MG63 (cell line): ENCODE results near the gene LCN1. TPM values are rescaled to one million over a fixed set of nuclear protein-coding genes. Genes with fewer than 3 reads are reported as not detected.
A peak's percentile ranks its signal among the peaks of the same experiment; 100 is the strongest.

Experiments
- DNase-seq: peaks from one replicate; pipeline ENCODE4 v3.0.0-alpha.2; 2020
- H3K27me3 ChIP-seq: fragments of 250-450 bp; sonication (Bioruptor Pico); 2 replicates; pipeline ENCODE4 v1.5.1; 2020; ENCODE audit warnings: mild to moderate bottlenecking, moderate library complexity
- H3K36me3 ChIP-seq: fragments of 250-450 bp; sonication (Bioruptor Pico); 2 replicates; pipeline ENCODE4 v1.5.1; 2020; ENCODE audit warnings: mild to moderate bottlenecking, moderate library complexity
- H3K4me3 ChIP-seq: fragments of 250-450 bp; sonication (Bioruptor Pico); 2 replicates; pipeline ENCODE4 v1.5.1; 2020; ENCODE audit warnings: mild to moderate bottlenecking, moderate library complexity
- H3K9me3 ChIP-seq: fragments of 250-450 bp; sonication (Bioruptor Pico); 2 replicates; pipeline ENCODE4 v1.5.1; 2020; ENCODE audit warnings: mild to moderate bottlenecking, moderate library complexity
- total RNA-seq: library from RNA; depleted of rRNA; stranded (reverse); fragments of >200 nt; shearing (Covaris generic); gene quantifications from 2 replicates; pipeline ENCODE4 v1.2.3, GENCODE V29; 2014; ENCODE audit warnings: low replicate concordance

LCN1 gene
- total RNA-seq, 1 experiment from 2014 or later, result not detected

- Histone ChIP-seq H3K27me3 (no peaks in the 10 kb centered on the region), H3K9me3 (no peaks in the 10 kb centered on the region), H3K4me3 (peak within 1 kb of the TSS; percentile 84), H3K36me3 (peaks cover 34% of the 10 kb centered on the region)
- DNase-seq, result peak; percentile 89
Observed at GRCh38 chr9:135500525-135501260, 20.5 kb upstream of the LCN1 start, which contains the start of gene MRPS2. MRPS2 (plus strand) TSS chr9:135500682; CDS start chr9:135500711, 29 bp downstream.

DNA sequence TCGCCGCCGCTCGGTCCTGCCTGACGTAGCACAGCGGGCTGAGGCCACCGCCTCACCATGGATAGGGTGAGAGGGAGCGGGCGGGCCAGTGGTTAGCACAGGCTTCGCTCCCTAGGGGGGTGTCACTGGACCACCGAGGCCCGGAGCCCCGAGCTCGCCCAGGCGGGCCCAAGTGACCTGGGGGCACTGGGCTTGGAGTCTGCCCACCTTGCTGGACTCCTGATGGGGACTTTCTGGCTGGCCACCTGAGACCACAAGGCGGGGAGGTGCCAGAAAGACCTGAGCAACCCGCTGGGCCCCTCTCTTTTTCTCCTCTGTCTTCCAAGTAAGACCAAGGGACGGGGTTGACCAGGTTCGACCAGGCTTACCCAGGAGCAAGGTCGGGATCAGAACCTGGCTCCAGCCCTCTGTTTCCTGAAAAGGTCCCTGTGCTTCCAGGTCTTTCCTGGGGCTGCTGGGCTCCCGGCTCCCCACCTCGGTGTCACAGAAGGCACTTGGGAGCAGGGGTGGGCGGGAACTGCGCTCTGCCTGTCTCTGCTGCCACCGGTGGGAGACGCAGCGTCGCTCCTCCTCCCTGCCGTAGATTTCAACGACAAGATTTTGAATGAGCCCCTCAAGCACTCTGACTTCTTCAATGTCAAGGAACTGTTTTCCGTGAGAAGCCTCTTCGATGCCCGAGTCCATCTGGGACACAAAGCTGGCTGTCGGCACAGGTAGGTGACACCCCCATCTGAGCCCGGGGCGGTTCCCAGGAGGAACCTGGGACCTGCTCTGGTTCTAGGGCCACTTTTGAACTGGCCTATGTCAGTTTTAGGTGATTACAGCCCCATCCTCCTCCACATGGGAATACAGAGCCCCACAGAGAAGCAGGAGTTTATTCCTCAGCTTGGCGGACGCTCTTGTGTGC, 19.7 kb upstream of the LCN1 start:
- peaks cover 34% of the 10 kb centered on the region for H3K36me3 ChIP-seq
- DNase-seq, result no peak
- peak overlapping the region; percentile 84 for H3K4me3 ChIP-seq
- H3K27me3 ChIP-seq, result no peaks in the 10 kb centered on the region
- no peaks in the 10 kb centered on the region for H3K9me3 ChIP-seq

DNA sequence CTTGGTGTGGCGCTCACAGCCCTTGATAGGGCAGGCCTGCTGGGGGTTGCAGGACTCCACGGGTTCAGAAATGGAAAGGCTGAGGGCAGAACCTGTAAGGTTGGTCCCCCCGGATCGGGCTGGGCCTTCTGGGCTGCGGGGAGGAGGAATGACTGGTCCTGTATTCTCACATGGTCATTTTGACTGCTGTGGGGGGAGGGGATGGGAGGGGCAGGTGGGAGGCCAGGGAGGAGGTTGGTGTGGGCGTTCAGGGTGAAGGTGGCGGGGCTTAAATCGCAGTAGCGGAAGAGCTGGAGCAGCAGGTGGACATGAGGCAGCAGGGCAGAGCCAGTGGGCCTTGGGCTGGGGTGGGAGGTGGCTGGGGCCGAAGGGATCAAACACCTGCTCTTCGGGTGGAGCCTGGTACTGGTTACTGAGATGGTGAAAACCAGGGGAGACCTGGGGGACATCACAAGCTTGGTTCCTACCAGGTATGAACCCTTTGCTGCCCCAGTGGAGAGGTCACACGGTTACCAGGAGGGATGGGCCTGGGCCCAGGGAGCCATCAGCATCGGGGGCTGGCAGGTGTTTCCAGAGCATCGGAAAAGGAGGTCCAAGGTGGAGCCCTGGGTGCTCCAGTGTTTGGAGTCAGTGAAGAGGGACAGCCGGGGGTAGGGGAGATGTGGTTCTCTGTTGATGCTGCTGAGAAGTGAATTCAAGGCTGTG, 18.9 kb upstream of the LCN1 start:
- no peak for DNase-seq
- Histone ChIP-seq H3K36me3 (peaks cover 34% of the 10 kb centered on the region), H3K9me3 (no peaks in the 10 kb centered on the region), H3K4me3 (peak overlapping the region; percentile 84), H3K27me3 (no peaks in the 10 kb centered on the region)

- Histone ChIP-seq H3K36me3 (peaks cover 34% of the 10 kb centered on the region), H3K27me3 (no peaks in the 10 kb centered on the region), H3K4me3 (no peak overlapping the region), H3K9me3 (no peaks in the 10 kb centered on the region)
- DNase-seq, result no peak
Observed at GRCh38 chr9:135502873-135503321, 18.3 kb upstream of the LCN1 start.

DNA sequence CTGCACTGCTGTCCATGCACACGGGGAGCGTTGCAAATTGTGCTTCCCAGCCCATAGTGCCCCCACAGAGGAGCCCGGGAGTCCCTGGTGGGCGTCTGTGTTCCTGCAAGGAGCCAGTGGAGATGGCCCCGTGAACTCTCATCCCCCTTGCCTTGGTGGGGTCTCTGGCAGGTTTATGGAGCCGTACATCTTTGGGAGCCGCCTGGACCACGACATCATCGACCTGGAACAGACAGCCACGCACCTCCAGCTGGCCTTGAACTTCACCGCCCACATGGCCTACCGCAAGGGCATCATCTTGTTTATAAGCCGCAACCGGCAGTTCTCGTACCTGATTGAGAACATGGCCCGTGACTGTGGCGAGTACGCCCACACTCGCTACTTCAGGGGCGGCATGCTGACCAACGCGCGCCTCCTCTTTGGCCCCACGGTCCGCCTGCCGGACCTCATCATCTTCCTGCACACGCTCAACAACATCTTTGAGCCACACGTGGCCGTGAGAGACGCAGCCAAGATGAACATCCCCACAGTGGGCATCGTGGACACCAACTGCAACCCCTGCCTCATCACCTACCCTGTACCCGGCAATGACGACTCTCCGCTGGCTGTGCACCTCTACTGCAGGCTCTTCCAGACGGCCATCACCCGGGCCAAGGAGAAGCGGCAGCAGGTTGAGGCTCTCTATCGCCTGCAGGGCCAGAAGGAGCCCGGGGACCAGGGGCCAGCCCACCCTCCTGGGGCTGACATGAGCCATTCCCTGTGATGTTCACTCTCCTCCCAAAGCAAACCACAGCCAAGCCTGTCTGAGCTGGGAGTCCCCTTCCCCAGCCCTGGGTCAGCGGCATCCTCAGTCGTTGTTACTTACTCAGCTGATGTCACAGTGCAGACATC, 17.6 kb upstream of the LCN1 start:
- Histone ChIP-seq H3K4me3 (no peak overlapping the region), H3K9me3 (no peaks in the 10 kb centered on the region), H3K27me3 (no peaks in the 10 kb centered on the region), H3K36me3 (peaks cover 34% of the 10 kb centered on the region)
- no peak for DNase-seq

DNA sequence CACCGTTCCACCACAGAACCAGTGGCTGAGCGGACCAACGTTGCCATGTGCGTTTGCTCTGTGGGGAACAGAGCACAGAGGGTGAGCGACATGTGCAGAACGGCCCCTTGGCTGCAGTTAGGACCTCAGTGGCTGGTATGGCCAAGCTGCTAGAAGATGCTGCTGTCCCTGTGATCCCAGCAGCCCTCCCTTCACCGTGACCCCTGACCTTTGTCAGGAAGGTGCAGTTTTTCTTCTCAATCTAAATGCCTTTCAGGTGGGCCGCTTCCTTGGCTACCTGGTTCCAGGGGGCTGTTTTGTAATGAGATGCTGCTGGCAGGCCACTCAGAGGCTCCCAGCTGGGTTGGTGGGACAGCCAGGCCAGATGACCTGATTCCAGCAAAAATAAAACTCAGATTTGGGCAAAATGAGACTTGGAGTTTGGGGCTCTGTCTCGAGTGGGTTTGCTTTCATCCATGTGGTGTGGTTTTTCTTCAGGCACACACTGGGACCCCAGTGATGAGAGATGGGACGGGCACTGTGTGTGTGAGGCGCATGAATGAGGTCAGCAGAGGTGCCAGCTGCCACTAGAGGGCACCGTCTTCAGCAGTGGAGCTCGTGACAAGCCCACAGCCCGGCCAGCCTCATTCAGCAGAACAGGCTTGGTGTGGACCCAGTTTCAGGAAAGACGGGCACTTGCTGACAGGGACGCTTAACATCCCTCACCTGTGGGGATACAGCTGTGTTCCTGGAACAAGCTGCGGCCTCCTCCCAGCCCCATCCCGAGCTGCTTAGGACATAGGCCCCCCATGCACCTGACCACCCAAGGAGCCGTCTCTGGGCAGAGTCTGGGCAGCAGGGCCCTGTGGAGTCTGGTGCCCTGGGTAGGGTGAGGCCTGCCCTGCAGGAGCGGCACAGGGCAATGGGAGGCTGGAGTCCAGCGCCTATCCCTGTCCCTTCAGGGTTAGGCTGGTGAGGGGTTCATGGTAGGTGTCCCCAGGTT, 16.7 kb upstream of the LCN1 start:
- Histone ChIP-seq H3K4me3 (no peak overlapping the region), H3K27me3 (no peaks in the 10 kb centered on the region)
- peak; percentile 55 for DNase-seq

GRCh38 chr9:135505406-135506187, 15.6 kb upstream of the LCN1 start:
- Histone ChIP-seq H3K36me3 (peaks cover 34% of the 10 kb centered on the region), H3K4me3 (no peak overlapping the region), H3K9me3 (peaks cover 6% of the 10 kb centered on the region), H3K27me3 (no peaks in the 10 kb centered on the region)
- DNase-seq, result no peak

More for the DNA sequence above, 16.7 kb upstream of the LCN1 start:
- peaks cover 34% of the 10 kb centered on the region for H3K36me3 ChIP-seq
- peaks cover 4% of the 10 kb centered on the region for H3K9me3 ChIP-seq

GRCh38 chr9:135506327-135507103, 14.7 kb upstream of the LCN1 start:
- DNase-seq, result no peak
- Histone ChIP-seq H3K4me3 (no peak overlapping the region), H3K36me3 (peaks cover 33% of the 10 kb centered on the region), H3K27me3 (no peaks in the 10 kb centered on the region), H3K9me3 (peaks cover 6% of the 10 kb centered on the region)

- Histone ChIP-seq H3K27me3 (no peaks in the 10 kb centered on the region), H3K4me3 (no peak overlapping the region), H3K9me3 (peaks cover 6% of the 10 kb centered on the region), H3K36me3 (peaks cover 27% of the 10 kb centered on the region)
- DNase-seq, result no peak
Observed at GRCh38 chr9:135507104-135508035, 13.9 kb upstream of the LCN1 start.

GRCh38 chr9:135508211-135508820, 12.9 kb upstream of the LCN1 start:
- H3K36me3 ChIP-seq, result peaks cover 20% of the 10 kb centered on the region

GRCh38 chr9:135509458-135509857, 11.8 kb upstream of the LCN1 start:
- DNase-seq, result no peak

More at GRCh38 chr9:135508211-135508820, 12.9 kb upstream of the LCN1 start:
- no peak for DNase-seq
- H3K4me3 ChIP-seq, result no peak overlapping the region
- no peaks in the 10 kb centered on the region for H3K27me3 ChIP-seq
- peaks cover 6% of the 10 kb centered on the region for H3K9me3 ChIP-seq

DNA sequence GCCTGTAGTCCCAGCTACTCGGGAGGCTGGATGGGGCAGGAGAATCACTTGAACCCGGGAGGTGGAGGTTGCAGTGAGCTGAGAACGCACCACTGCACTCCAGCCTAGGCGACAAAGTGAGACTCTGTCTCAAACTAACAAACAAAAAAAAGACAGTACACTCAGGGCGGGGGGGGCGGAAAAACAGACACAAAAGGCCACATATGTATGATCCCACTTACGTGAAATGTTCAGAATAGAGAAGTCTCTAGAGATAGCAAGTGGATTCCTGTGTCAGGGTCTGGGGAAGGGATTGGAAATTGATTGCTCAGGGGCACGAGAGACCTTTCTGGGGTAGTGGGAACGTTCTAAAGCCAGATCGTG, 9.0 kb upstream of the LCN1 start:
- H3K36me3 ChIP-seq, result no peaks in the 10 kb centered on the region
- no peaks in the 10 kb centered on the region for H3K27me3 ChIP-seq
- H3K4me3 ChIP-seq, result no peak overlapping the region
- no peak for DNase-seq
- peaks cover 6% of the 10 kb centered on the region for H3K9me3 ChIP-seq

More at GRCh38 chr9:135509458-135509857, 11.8 kb upstream of the LCN1 start:
- Histone ChIP-seq H3K9me3 (peaks cover 6% of the 10 kb centered on the region), H3K27me3 (no peaks in the 10 kb centered on the region), H3K36me3 (peaks cover 9% of the 10 kb centered on the region), H3K4me3 (no peak overlapping the region)
